ENCODE data around the gene ADGRA3.

ADGRA3 gene

DNA sequence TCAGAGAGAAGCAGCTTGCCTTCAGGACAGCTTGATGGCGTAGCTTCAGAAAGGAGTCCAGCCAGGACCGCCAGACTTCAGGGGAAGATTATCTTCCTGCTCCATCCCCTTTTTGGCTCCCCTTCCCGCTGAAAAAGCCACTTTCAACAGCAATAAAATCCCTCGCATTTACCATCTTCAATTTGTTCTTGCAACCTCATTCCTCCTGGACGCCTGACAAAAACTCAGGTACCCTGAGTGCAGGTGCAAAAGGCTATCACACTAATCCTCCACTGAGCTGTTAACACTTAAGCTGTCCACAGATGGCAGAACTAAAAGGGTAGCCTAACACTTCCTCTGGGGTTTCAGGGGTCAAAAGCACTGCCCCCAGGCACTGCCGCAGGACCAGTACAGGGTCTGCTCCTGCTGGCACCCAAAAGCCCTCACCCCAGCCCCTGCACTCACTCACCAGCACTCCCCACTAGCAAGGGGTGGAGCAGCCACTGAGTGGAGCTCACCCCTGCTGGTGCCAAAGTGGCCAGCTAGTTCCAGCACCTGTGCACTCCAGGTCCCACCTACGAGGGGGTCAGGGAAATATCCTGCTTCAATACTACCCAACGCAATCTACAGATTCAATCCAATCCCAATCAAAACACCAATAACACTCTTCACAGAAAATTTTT lies 145.8 kb downstream of the ADGRA3 start:
- TF ChIP-seq, protein P1, sequence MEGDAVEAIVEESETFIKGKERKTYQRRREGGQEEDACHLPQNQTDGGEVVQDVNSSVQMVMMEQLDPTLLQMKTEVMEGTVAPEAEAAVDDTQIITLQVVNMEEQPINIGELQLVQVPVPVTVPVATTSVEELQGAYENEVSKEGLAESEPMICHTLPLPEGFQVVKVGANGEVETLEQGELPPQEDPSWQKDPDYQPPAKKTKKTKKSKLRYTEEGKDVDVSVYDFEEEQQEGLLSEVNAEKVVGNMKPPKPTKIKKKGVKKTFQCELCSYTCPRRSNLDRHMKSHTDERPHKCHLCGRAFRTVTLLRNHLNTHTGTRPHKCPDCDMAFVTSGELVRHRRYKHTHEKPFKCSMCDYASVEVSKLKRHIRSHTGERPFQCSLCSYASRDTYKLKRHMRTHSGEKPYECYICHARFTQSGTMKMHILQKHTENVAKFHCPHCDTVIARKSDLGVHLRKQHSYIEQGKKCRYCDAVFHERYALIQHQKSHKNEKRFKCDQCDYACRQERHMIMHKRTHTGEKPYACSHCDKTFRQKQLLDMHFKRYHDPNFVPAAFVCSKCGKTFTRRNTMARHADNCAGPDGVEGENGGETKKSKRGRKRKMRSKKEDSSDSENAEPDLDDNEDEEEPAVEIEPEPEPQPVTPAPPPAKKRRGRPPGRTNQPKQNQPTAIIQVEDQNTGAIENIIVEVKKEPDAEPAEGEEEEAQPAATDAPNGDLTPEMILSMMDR (IDR thresholded peaks at IDR 0.05; ENCODE audit: unreplicated experiment in 3 of 3) = no peak
- Mint-ChIP-seq H3K9me3 (peaks cover 2% of the 10 kb centered on the region), H3K36me3 (ENCODE audit: low read depth) (peaks cover 13% of the 10 kb centered on the region), H3K27ac (no peak overlapping the region), H3K27me3 (ENCODE audit: low read depth) (no peaks in the 10 kb centered on the region), H3K4me3 (no peak overlapping the region), H3K4me1 (no peaks in the 10 kb centered on the region)

DNA sequence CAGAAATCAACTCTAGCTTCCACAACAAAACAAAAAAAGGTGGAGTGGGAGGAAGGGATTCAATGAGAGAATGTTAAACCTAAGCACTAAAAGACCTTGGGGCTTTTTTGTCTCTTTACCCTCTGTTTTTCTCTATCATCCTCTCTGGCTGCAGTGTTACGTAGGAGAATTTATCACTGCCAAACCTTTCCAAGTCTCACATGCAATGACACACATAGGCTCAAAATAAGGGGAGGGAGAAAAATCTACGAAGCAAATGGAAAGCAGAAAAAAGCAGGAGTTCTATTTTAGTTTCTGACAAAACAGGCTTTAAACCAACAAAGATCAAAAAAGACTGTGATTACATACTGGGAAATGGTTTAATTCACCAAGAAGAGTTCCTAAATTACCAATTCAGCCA lies 152.1 kb downstream of the ADGRA3 start:
- Mint-ChIP-seq H3K4me1 (no peaks in the 10 kb centered on the region), H3K9me3 (peaks cover 5% of the 10 kb centered on the region), H3K4me3 (no peak overlapping the region), H3K27me3 (ENCODE audit: low read depth) (no peaks in the 10 kb centered on the region), H3K27ac (no peak overlapping the region), H3K36me3 (ENCODE audit: low read depth) (peaks cover 6% of the 10 kb centered on the region)
- TF ChIP-seq, protein P1 (IDR thresholded peaks at IDR 0.05; ENCODE audit: unreplicated experiment in 3 of 3) = no peak

DNA sequence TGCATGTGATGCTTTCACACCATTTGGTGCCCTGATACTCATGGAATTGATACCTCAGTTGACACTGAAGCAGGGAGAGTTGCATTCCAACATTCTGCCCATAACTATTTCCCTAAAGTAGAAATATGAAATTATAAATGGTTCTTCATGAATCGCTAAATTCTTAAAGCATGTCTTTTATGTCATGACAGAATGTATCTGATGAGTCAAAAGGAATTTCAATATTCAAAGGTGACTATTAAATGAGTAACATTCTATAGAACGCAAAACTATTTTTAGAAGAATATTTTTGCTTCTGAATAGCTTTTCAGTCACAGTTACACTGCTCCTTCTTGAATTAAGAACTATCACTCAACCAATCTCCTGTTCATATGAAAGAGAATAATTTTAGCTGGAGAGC lies 152.8 kb downstream of the ADGRA3 start:
- Mint-ChIP-seq H3K9me3 (peaks cover 7% of the 10 kb centered on the region), H3K36me3 (ENCODE audit: low read depth) (peaks cover 8% of the 10 kb centered on the region), H3K4me1 (no peaks in the 10 kb centered on the region), H3K27me3 (ENCODE audit: low read depth) (no peaks in the 10 kb centered on the region), H3K4me3 (no peak overlapping the region), H3K27ac (no peak overlapping the region)
- TF ChIP-seq, protein P1 (IDR thresholded peaks at IDR 0.05; ENCODE audit: unreplicated experiment in 3 of 3) = no peak

DNA sequence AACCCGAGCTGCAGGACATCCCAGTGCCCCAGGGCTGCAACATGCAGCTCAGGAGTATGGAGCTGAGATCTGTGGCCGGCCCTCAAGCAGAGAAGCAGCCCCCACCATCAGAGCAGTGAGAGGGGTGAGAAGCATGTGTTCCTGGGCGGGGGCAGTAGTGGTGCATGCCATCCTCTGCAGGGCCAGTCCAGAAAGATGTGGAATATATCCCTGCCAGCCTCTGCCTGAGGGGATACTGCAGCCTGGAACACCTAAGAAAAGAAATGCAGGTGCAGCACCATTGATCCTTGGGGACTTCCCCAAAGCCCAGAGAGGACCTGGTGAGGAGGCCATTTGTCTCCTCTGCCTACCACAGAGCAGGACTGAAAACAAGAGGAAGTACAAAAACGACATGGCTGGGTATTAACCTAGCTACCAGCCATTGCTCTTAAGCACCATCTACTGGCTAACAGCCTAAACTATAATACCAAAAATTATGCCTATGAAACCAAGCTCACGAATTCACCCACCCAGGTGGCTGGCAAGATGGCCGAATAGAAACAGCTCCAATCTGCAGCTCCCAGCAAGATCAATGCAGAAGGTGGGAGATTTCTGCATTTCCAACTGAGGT lies 158.8 kb downstream of the ADGRA3 start:
- TF ChIP-seq, protein P1 (IDR thresholded peaks at IDR 0.05; ENCODE audit: unreplicated experiment in 3 of 3) = peak in 1 of 3 experiments; percentile 38
- no peak overlapping the region for H3K4me3 Mint-ChIP-seq
- no peaks in the 10 kb centered on the region for H3K27me3 Mint-ChIP-seq (ENCODE audit: low read depth)
- peaks cover 13% of the 10 kb centered on the region for H3K36me3 Mint-ChIP-seq (ENCODE audit: low read depth)
- no peaks in the 10 kb centered on the region for H3K4me1 Mint-ChIP-seq
- H3K9me3 Mint-ChIP-seq = peaks cover 13% of the 10 kb centered on the region
- H3K27ac Mint-ChIP-seq = no peak overlapping the region

DNA sequence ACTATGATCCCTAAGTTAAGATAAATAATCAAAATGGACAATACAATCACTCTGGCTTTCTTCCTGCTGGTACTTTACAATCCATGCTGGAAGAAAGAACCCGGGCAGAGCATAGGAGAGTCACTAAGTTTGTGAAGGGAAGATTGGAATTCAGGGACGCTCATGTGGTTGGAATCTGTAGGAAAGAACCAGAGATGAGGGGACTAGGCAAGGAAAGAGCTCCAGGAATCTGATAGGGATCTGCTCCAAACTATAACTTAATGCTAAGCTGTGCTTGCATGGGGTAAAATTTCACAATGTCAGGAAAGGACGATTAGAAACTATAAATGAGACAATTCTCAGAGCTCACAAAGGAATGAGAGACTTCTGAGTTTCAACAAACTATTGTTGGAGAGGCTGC lies 167.5 kb downstream of the ADGRA3 start:
- H3K27me3 Mint-ChIP-seq (ENCODE audit: low read depth) = no peaks in the 10 kb centered on the region
- H3K36me3 Mint-ChIP-seq (ENCODE audit: low read depth) = peaks cover 3% of the 10 kb centered on the region
- no peak overlapping the region for H3K27ac Mint-ChIP-seq
- TF ChIP-seq, protein P1 (IDR thresholded peaks at IDR 0.05; ENCODE audit: unreplicated experiment in 3 of 3) = no peak
- no peak overlapping the region for H3K4me3 Mint-ChIP-seq
- peaks cover under 1% of the 10 kb centered on the region for H3K9me3 Mint-ChIP-seq
- H3K4me1 Mint-ChIP-seq = peaks cover 7% of the 10 kb centered on the region

- Mint-ChIP-seq H3K4me3 (no peak overlapping the region), H3K36me3 (ENCODE audit: low read depth) (peaks cover 7% of the 10 kb centered on the region), H3K9me3 (peaks cover 6% of the 10 kb centered on the region), H3K4me1 (peaks cover 7% of the 10 kb centered on the region), H3K27ac (peak overlapping the region in 1 of 3 experiments; percentile 65), H3K27me3 (ENCODE audit: low read depth) (no peaks in the 10 kb centered on the region)
- TF ChIP-seq, protein P1 (IDR thresholded peaks at IDR 0.05; ENCODE audit: unreplicated experiment in 3 of 3) = no peak
Measured at GRCh38 chr4:22345678-22346077, 170.2 kb downstream of the ADGRA3 start.

All from nephron (organoid).